PC-3 (cell line): ENCODE measurements around the gene SEL1L2. TPM values are rescaled to one million over a fixed set of nuclear protein-coding genes. Genes with fewer than 3 reads are reported as not detected.
"Not testable (repeated sequence)": the region's sequence is repeated elsewhere in the genome, so short reads cannot be mapped to it uniquely, and the experiment has no call there.

Experiments
- ATAC-seq: fragments of 200-7000 bp; cut with Tn5 transposase; 2 replicates; pipeline ENCODE4 v1.9.1; 2020; ENCODE audit warnings: mild to moderate bottlenecking, moderate library complexity
- BruUV-seq: library from RNA; stranded (reverse); fragments of 400-500 nt; replicated peaks from 2 replicates; lab custom pipeline; 2021; lab: Mats Ljungman, UMichigan
- CTCF ChIA-PET: fragments of 300-600 bp; sonication (Branson Sonifier 250); formaldehyde crosslinking; loops from one replicate; lab custom pipeline; 2022; ENCODE audit warnings: antibody characterized with exemption; lab: Charles Lee
- POLR2A ChIA-PET: fragments of 300-600 bp; sonication (Branson Sonifier 250); formaldehyde crosslinking; loops from one replicate; lab custom pipeline; 2022; ENCODE audit warnings: antibody characterized with exemption; ENCODE audit not compliant: unreplicated experiment; lab: Charles Lee
- DNase-seq: peaks from one replicate; pipeline ENCODE4 v3.0.0-alpha.2; 2015
- H2AFZ ChIP-seq: fragments of 300-600 bp; sonication (generic); 2 replicates; pipeline ENCODE4 v1.6.0; 2016; ENCODE audit warnings: antibody characterized with exemption, low read length
- H3F3A ChIP-seq: fragments of 300-600 bp; sonication (generic); one replicate; pipeline ENCODE4 v1.6.0; 2017; ENCODE audit warnings: antibody characterized with exemption, low read length, control low read depth, mild to moderate bottlenecking; ENCODE audit not compliant: unreplicated experiment
- H3K27ac ChIP-seq: fragments of 300-600 bp; sonication (generic); 2 replicates; pipeline ENCODE4 v1.5.1; 2016; ENCODE audit warnings: mild to moderate bottlenecking, low read length
- H3K27me3 ChIP-seq: fragments of 300-600 bp; sonication (generic); 2 replicates; pipeline ENCODE4 v1.6.1; 2016; ENCODE audit warnings: low read length, mixed read lengths
- H3K36me3 ChIP-seq: fragments of 300-600 bp; sonication (generic); 2 replicates; pipeline ENCODE4 v1.6.1; 2016; ENCODE audit warnings: low read depth, mixed run types, low read length, mixed read lengths
- H3K4me1 ChIP-seq: fragments of 300-600 bp; sonication (generic); 2 replicates; pipeline ENCODE4 v1.5.1; 2016; ENCODE audit warnings: low read length; ENCODE audit not compliant: insufficient read depth
- H3K4me2 ChIP-seq: fragments of 300-600 bp; sonication (generic); 2 replicates; pipeline ENCODE4 v1.6.0; 2016; ENCODE audit warnings: low read length
- H3K4me3 ChIP-seq: fragments of 300-600 bp; sonication (generic); 2 replicates; pipeline ENCODE4 v1.5.1; 2016; ENCODE audit warnings: mild to moderate bottlenecking, low read length, mixed read lengths
- H3K79me2 ChIP-seq: fragments of 300-600 bp; sonication (generic); 2 replicates; pipeline ENCODE4 v1.6.1; 2017; ENCODE audit warnings: low read length, mixed read lengths
- H3K9ac ChIP-seq: fragments of 300-600 bp; sonication (generic); 2 replicates; pipeline ENCODE4 v1.6.0; 2016; ENCODE audit warnings: mild to moderate bottlenecking, low read length
- H3K9me2 ChIP-seq: fragments of 300-600 bp; sonication (generic); replicated peaks from 2 replicates; pipeline ENCODE4 v1.6.1; 2016; ENCODE audit warnings: mixed run types, low read length, mixed read lengths
- H3K9me3 ChIP-seq: fragments of 300-600 bp; sonication (generic); 2 replicates; pipeline ENCODE4 v1.6.1; 2016; ENCODE audit warnings: low read length, mixed read lengths
- H4K20me1 ChIP-seq: fragments of 300-600 bp; sonication (generic); 2 replicates; pipeline ENCODE4 v1.6.1; 2016; ENCODE audit warnings: low read length, mixed read lengths
- EZH2phosphoT487 ChIP-seq: fragments of 300-600 bp; sonication (generic); IDR thresholded peaks from 2 replicates; pipeline ENCODE4 v1.6.1; 2018; ENCODE audit warnings: mild to moderate bottlenecking, antibody characterized with exemption, low read length, borderline replicate concordance
- intact Hi-C: fragments of 100-400 bp; cut with micrococcal nuclease; formaldehyde crosslinking; loops from 2 replicates; pipeline ENCODE4 v1.9.0; 2023
- total RNA-seq: library from RNA; depleted of rRNA; stranded (reverse); fragments of >200 nt; gene quantifications from 2 replicates; pipeline ENCODE4 v1.2.3, GENCODE V29; 2014
- TF ChIP-seq, protein P1 (sequence below): fragments of 300-600 bp; sonication (generic); conservative IDR thresholded peaks from 2 replicates; pipeline ENCODE4 v1.5.1; 2017; ENCODE audit warnings: antibody characterized with exemption, low read depth, mild to moderate bottlenecking, low read length

The SEL1L2 gene
- total RNA-seq, 1 experiment from 2014 or later, result not detected

GRCh38 chr20:13995841-13996240, 5.4 kb upstream of the SEL1L2 start:
- peak overlapping the region; percentile 94 for H3K4me2 ChIP-seq
- H3K36me3 ChIP-seq, result no peaks in the 10 kb centered on the region
- CTCF ChIA-PET, result no interaction called here
- DNase-seq (peak; percentile 61), ATAC-seq (peak; percentile 54)
- H3K9ac ChIP-seq, result peak overlapping the region; percentile 36
- no peaks in the 10 kb centered on the region for H3K9me2 ChIP-seq
- no peaks in the 10 kb centered on the region for H3K9me3 ChIP-seq
- H3K4me3 ChIP-seq, result peak overlapping the region; percentile 74
- H4K20me1 ChIP-seq, result no peaks in the 10 kb centered on the region
- intact Hi-C loops, result loop anchor here (5.0 kb wide), 1 partner anchor 61 kb away; no protein-coding TSS in a partner anchor
- POLR2A ChIA-PET, result interaction anchor here (0.6 kb wide), 2 partner anchors 46 to 381 kb away, joined by 4 to 5 read pairs; no protein-coding TSS in a partner anchor
- H3F3A ChIP-seq, result no peaks in the 10 kb centered on the region
- H3K4me1 ChIP-seq, result peaks cover 7% of the 10 kb centered on the region; the same call in 1 of the 2 replicates
- H3K27me3 ChIP-seq, result no peaks in the 10 kb centered on the region
- no TSS peak for BruUV-seq
- no peak overlapping the region for H3K27ac ChIP-seq
- TF ChIP-seq, protein P1, sequence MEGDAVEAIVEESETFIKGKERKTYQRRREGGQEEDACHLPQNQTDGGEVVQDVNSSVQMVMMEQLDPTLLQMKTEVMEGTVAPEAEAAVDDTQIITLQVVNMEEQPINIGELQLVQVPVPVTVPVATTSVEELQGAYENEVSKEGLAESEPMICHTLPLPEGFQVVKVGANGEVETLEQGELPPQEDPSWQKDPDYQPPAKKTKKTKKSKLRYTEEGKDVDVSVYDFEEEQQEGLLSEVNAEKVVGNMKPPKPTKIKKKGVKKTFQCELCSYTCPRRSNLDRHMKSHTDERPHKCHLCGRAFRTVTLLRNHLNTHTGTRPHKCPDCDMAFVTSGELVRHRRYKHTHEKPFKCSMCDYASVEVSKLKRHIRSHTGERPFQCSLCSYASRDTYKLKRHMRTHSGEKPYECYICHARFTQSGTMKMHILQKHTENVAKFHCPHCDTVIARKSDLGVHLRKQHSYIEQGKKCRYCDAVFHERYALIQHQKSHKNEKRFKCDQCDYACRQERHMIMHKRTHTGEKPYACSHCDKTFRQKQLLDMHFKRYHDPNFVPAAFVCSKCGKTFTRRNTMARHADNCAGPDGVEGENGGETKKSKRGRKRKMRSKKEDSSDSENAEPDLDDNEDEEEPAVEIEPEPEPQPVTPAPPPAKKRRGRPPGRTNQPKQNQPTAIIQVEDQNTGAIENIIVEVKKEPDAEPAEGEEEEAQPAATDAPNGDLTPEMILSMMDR, result no peak
- TF ChIP-seq EZH2phosphoT487, result peak; percentile 50; the same call in 1 of the 2 replicates
- peak overlapping the region; percentile 79 for H2AFZ ChIP-seq
- peaks cover 8% of the 10 kb centered on the region for H3K79me2 ChIP-seq

GRCh38 chr20:13995086-13995665, 4.8 kb upstream of the SEL1L2 start, which contains the start of gene MACROD2:
TSS of gene MACROD2 (plus strand) at chr20:13995516.
- Histone ChIP-seq H3F3A (no peaks in the 10 kb centered on the region), H3K4me3 (peak within 1 kb of the TSS; percentile 74), H3K9ac (peak within 1 kb of the TSS; percentile 36), H3K4me2 (peak within 1 kb of the TSS; percentile 94), H3K9me2 (no peaks in the 10 kb centered on the region), H3K27ac (no peak within 1 kb of the TSS), H4K20me1 (no peaks in the 10 kb centered on the region), H3K27me3 (no peaks in the 10 kb centered on the region), H3K4me1 (peaks cover 7% of the 10 kb centered on the region; the same call in 1 of the 2 replicates), H3K36me3 (no peaks in the 10 kb centered on the region), H3K79me2 (peaks cover 8% of the 10 kb centered on the region), H2AFZ (peak within 1 kb of the TSS; percentile 79), H3K9me3 (no peaks in the 10 kb centered on the region)
- ATAC-seq, result peak; percentile 96
- POLR2A ChIA-PET, result interaction anchor here (0.6 to 0.8 kb wide), 2 partner anchors 11 to 46 kb away, joined by 4 to 6 read pairs; no protein-coding TSS in a partner anchor
- DNase-seq, result peak; percentile 99
- CTCF ChIA-PET, result interaction anchor here (0.6 kb wide), 1 partner anchor 28 kb away, joined by 3 read pairs; no protein-coding TSS in a partner anchor
- intact Hi-C loops, result loop anchor here (5.0 kb wide), 1 partner anchor 62 kb away; no protein-coding TSS in a partner anchor
- BruUV-seq, result no TSS peak
- no peak for TF ChIP-seq EZH2phosphoT487

- H3K27ac ChIP-seq, intact Hi-C loops, H3F3A ChIP-seq, H3K4me3 ChIP-seq, H3K79me2 ChIP-seq, POLR2A ChIA-PET, BruUV-seq, H3K4me2 ChIP-seq, CTCF ChIA-PET, ATAC-seq, DNase-seq, H3K9me3 ChIP-seq, H3K36me3 ChIP-seq, H3K9me2 ChIP-seq, H4K20me1 ChIP-seq, H2AFZ ChIP-seq, H3K27me3 ChIP-seq, H3K9ac ChIP-seq: not testable (repeated sequence)
- H3K4me1 ChIP-seq, result peaks cover 17% of the 10 kb centered on the region; the same call in 1 of the 2 replicates
Observed at GRCh38 chr20:13991955-13992354, 1.5 kb upstream of the SEL1L2 start.
